ENCODE data around the gene CSN2.

CSN2 gene

GRCh38 chr4:69994782-69995181 lies 29.3 kb upstream of the CSN2 start:
- H3K18ac ChIP-seq (ENCODE audit: low read length) = no peak overlapping the region
- no peaks in the 10 kb centered on the region for H3K36me3 ChIP-seq (ENCODE audit: control insufficient read depth, insufficient read depth, low read length)
- no CpG with 5 or more reads among the region's 5 CpGs for WGBS (ENCODE audit: extremely low coverage, insufficient coverage, low lambda C conversion rate)
- H3K9ac ChIP-seq (ENCODE audit: low read length) = no peak overlapping the region
- H2BK120ac ChIP-seq (ENCODE audit: low read depth, low read length) = no peak overlapping the region
- no peak overlapping the region for H3K27ac ChIP-seq (ENCODE audit: low read depth, low read length)
- no peak overlapping the region for H3K4me3 ChIP-seq (ENCODE audit: low read length)
- no peak overlapping the region for H3K4ac ChIP-seq (ENCODE audit: low read depth, low read length)
- no peaks in the 10 kb centered on the region for H3K79me1 ChIP-seq (ENCODE audit: low read length)
- H4K8ac ChIP-seq (ENCODE audit: low read depth, low read length) = no peak overlapping the region
- no peak overlapping the region for H3K23ac ChIP-seq (ENCODE audit: low read length)
- no peaks in the 10 kb centered on the region for H3K27me3 ChIP-seq (ENCODE audit: insufficient read depth, low read length, poor library complexity)
- H2BK15ac ChIP-seq (replicated peaks; ENCODE audit: low read depth) = no peak overlapping the region
- no peak overlapping the region for H3K4me2 ChIP-seq (ENCODE audit: low read length)
- no peak overlapping the region for H2BK5ac ChIP-seq (ENCODE audit: low read length)
- H3K4me1 ChIP-seq (ENCODE audit: control insufficient read depth, low read depth, low read length) = no peaks in the 10 kb centered on the region
- H2AK5ac ChIP-seq (ENCODE audit: low read length) = no peak overlapping the region
- H3K79me2 ChIP-seq (ENCODE audit: control insufficient read depth, insufficient read depth, low read length) = no peaks in the 10 kb centered on the region
- DNase-seq = no peak
- no peak overlapping the region for H4K5ac ChIP-seq (ENCODE audit: low read length)
- no peak overlapping the region for H3K56ac ChIP-seq (ENCODE audit: low read length)

DNA sequence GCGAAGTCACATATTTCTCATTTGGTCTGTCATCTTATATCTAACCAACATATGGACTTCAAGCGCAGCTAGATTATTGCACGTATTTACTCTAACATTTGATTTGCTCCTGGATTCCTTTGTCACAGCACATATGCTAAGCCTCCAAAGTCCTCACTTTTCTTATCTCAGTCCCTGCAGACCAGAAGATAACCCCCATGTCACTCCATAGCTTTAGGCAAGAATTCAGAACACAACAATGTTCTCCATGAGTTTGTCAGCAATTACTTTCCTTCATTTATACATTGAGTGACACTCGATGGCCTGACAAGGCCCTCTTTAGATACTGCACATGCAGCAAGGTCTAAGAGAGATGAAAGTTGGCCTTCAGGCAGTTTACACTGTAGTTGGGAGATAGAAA lies 25.5 kb upstream of the CSN2 start:
- no CpG with 5 or more reads among the region's 4 CpGs for WGBS (ENCODE audit: extremely low coverage, insufficient coverage, low lambda C conversion rate)

DNA sequence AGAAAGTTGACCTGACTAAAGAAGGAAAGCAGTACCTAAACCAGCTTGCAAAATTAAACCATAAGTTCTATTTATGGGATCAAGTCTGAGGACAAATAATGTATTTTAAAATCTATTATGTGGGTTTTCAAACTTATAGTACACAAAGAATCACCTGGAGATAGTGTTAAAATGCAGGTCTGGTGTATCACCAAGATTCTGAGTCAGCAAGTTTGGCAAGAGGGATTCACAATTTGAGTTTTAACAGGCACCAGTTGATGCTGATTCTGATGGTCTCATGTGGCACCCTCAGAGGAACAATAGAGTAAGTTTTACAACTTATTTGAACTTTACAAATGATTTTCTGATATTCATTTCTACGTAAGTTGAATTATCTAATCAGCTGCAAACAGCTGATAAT lies 21.1 kb upstream of the CSN2 start:
- Histone ChIP-seq H3K23ac (ENCODE audit: low read length) (no peak overlapping the region), H3K27me3 (ENCODE audit: insufficient read depth, low read length, poor library complexity) (no peaks in the 10 kb centered on the region), H2BK120ac (ENCODE audit: low read depth, low read length) (no peak overlapping the region), H3K4ac (ENCODE audit: low read depth, low read length) (no peak overlapping the region), H3K36me3 (ENCODE audit: control insufficient read depth, insufficient read depth, low read length) (no peaks in the 10 kb centered on the region), H3K18ac (ENCODE audit: low read length) (no peak overlapping the region), H3K4me3 (ENCODE audit: low read length) (no peak overlapping the region), H4K5ac (ENCODE audit: low read length) (no peak overlapping the region), H2BK15ac (replicated peaks; ENCODE audit: low read depth) (no peak overlapping the region), H3K27ac (ENCODE audit: low read depth, low read length) (no peak overlapping the region), H3K4me2 (ENCODE audit: low read length) (no peak overlapping the region), H3K9ac (ENCODE audit: low read length) (no peak overlapping the region), H3K56ac (ENCODE audit: low read length) (no peak overlapping the region), H3K4me1 (ENCODE audit: control insufficient read depth, low read depth, low read length) (no peaks in the 10 kb centered on the region), H2AK5ac (ENCODE audit: low read length) (no peak overlapping the region), H3K79me2 (ENCODE audit: control insufficient read depth, insufficient read depth, low read length) (no peaks in the 10 kb centered on the region), H2BK5ac (ENCODE audit: low read length) (no peak overlapping the region), H4K8ac (ENCODE audit: low read depth, low read length) (no peak overlapping the region), H3K79me1 (ENCODE audit: low read length) (no peaks in the 10 kb centered on the region)
- DNase-seq = no peak
- WGBS (ENCODE audit: extremely low coverage, insufficient coverage, low lambda C conversion rate) = no CpG with 5 or more reads among the region's 1 CpG

More for the DNA sequence above, 25.5 kb upstream of the CSN2 start:
- Histone ChIP-seq H2AK5ac (ENCODE audit: low read length) (no peak overlapping the region), H3K27me3 (ENCODE audit: insufficient read depth, low read length, poor library complexity) (no peaks in the 10 kb centered on the region), H4K8ac (ENCODE audit: low read depth, low read length) (no peak overlapping the region), H3K27ac (ENCODE audit: low read depth, low read length) (no peak overlapping the region), H3K79me1 (ENCODE audit: low read length) (no peaks in the 10 kb centered on the region), H3K9ac (ENCODE audit: low read length) (no peak overlapping the region), H3K4me3 (ENCODE audit: low read length) (no peak overlapping the region), H3K36me3 (ENCODE audit: control insufficient read depth, insufficient read depth, low read length) (no peaks in the 10 kb centered on the region), H3K4me1 (ENCODE audit: control insufficient read depth, low read depth, low read length) (no peaks in the 10 kb centered on the region), H2BK5ac (ENCODE audit: low read length) (no peak overlapping the region), H3K18ac (ENCODE audit: low read length) (no peak overlapping the region), H3K56ac (ENCODE audit: low read length) (no peak overlapping the region), H3K4ac (ENCODE audit: low read depth, low read length) (no peak overlapping the region), H3K4me2 (ENCODE audit: low read length) (no peak overlapping the region), H4K5ac (ENCODE audit: low read length) (no peak overlapping the region), H2BK120ac (ENCODE audit: low read depth, low read length) (no peak overlapping the region), H2BK15ac (replicated peaks; ENCODE audit: low read depth) (no peak overlapping the region), H3K23ac (ENCODE audit: low read length) (no peak overlapping the region), H3K79me2 (ENCODE audit: control insufficient read depth, insufficient read depth, low read length) (no peaks in the 10 kb centered on the region)
- peak; percentile 41 for DNase-seq

DNA sequence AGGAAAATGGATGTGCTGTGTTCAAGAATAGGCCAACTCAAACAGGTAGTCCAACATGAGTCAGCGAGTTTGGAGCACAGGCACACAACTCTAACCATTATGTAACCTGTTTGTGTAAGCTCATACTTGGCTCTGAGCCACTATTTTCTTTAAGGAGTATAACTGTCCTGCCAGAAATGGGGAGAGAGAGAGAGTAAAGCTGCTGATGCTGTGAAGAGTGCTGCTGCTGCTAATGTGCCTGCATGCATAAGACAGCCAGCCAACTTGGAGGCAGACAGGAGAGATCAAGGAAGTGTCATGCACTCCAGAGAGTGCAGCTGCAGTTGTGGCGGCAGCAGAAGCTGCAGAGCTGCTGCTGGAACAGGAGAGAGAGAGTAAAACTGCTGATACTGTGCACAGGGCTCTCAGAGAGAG lies 18.5 kb upstream of the CSN2 start:
- Histone ChIP-seq H3K4me1 (ENCODE audit: control insufficient read depth, low read depth, low read length) (no peaks in the 10 kb centered on the region), H2BK120ac (ENCODE audit: low read depth, low read length) (no peak overlapping the region), H3K79me1 (ENCODE audit: low read length) (no peaks in the 10 kb centered on the region), H3K27ac (ENCODE audit: low read depth, low read length) (no peak overlapping the region), H3K23ac (ENCODE audit: low read length) (no peak overlapping the region), H4K5ac (ENCODE audit: low read length) (no peak overlapping the region), H3K4me2 (ENCODE audit: low read length) (no peak overlapping the region), H3K18ac (ENCODE audit: low read length) (no peak overlapping the region), H3K4ac (ENCODE audit: low read depth, low read length) (no peak overlapping the region), H3K4me3 (ENCODE audit: low read length) (no peak overlapping the region), H3K36me3 (ENCODE audit: control insufficient read depth, insufficient read depth, low read length) (no peaks in the 10 kb centered on the region), H2AK5ac (ENCODE audit: low read length) (no peak overlapping the region), H3K27me3 (ENCODE audit: insufficient read depth, low read length, poor library complexity) (no peaks in the 10 kb centered on the region), H3K56ac (ENCODE audit: low read length) (no peak overlapping the region), H3K79me2 (ENCODE audit: control insufficient read depth, insufficient read depth, low read length) (no peaks in the 10 kb centered on the region), H3K9ac (ENCODE audit: low read length) (no peak overlapping the region), H2BK5ac (ENCODE audit: low read length) (no peak overlapping the region), H4K8ac (ENCODE audit: low read depth, low read length) (no peak overlapping the region), H2BK15ac (replicated peaks; ENCODE audit: low read depth) (no peak overlapping the region)
- DNase-seq = no peak
- WGBS (ENCODE audit: extremely low coverage, insufficient coverage, low lambda C conversion rate) = no CpG with 5 or more reads among the region's 2 CpGs

DNA sequence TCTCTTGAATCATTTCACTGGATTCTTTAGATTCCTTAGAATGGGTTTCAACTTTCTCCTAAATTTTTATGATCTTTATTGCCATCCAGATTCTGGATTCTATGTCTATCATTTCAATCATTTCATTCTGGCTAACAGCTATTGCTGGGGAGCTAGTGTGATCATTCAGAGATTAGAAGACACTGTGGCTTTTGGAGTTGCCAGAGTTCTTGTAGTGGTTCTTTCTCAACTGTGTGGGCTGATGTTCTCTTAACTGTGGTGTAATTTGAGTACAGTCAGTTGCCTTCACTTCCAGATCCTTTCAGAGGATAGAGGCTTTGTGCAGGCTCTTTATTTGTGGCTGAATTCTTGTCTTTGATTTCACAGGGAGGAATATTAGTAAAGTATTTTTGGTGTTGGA lies 12.1 kb upstream of the CSN2 start:
- H3K4me2 ChIP-seq (ENCODE audit: low read length) = no peak overlapping the region
- H3K56ac ChIP-seq (ENCODE audit: low read length) = no peak overlapping the region

DNA sequence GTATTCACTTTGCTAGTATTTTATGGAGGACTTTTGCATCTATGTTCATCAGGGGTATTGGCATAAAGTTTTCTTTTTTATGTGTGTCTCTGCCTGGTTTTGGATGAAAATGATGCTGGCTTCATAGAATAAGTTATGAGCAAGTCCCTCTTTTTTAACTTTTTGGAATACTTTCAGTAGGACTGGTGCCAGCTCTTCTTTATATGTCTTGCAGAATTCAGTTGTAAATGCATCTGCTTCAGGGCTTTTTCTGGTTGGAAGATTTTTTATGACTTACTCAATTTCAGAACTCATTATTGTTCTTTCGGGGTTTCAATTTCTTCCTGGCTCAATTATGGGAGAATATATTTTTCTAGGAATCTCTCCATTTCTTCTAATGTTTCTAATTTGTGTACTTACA lies 9.1 kb upstream of the CSN2 start:
- no CpG with 5 or more reads among the region's 1 CpG for WGBS (ENCODE audit: extremely low coverage, insufficient coverage, low lambda C conversion rate)
- H3K4me1 ChIP-seq (ENCODE audit: control insufficient read depth, low read depth, low read length) = no peaks in the 10 kb centered on the region

More for the DNA sequence above, 12.1 kb upstream of the CSN2 start:
- Histone ChIP-seq H3K9ac (ENCODE audit: low read length) (no peak overlapping the region), H2BK120ac (ENCODE audit: low read depth, low read length) (no peak overlapping the region), H3K36me3 (ENCODE audit: control insufficient read depth, insufficient read depth, low read length) (no peaks in the 10 kb centered on the region), H3K27ac (ENCODE audit: low read depth, low read length) (no peak overlapping the region), H3K4me1 (ENCODE audit: control insufficient read depth, low read depth, low read length) (no peaks in the 10 kb centered on the region), H3K79me1 (ENCODE audit: low read length) (no peaks in the 10 kb centered on the region), H2BK15ac (replicated peaks; ENCODE audit: low read depth) (no peak overlapping the region), H2AK5ac (ENCODE audit: low read length) (no peak overlapping the region), H3K4me3 (ENCODE audit: low read length) (no peak overlapping the region), H2BK5ac (ENCODE audit: low read length) (no peak overlapping the region), H3K23ac (ENCODE audit: low read length) (no peak overlapping the region), H3K4ac (ENCODE audit: low read depth, low read length) (no peak overlapping the region), H3K18ac (ENCODE audit: low read length) (no peak overlapping the region), H4K8ac (ENCODE audit: low read depth, low read length) (no peak overlapping the region), H3K27me3 (ENCODE audit: insufficient read depth, low read length, poor library complexity) (no peaks in the 10 kb centered on the region), H4K5ac (ENCODE audit: low read length) (no peak overlapping the region), H3K79me2 (ENCODE audit: control insufficient read depth, insufficient read depth, low read length) (no peaks in the 10 kb centered on the region)
- DNase-seq = no peak

More for the DNA sequence above, 9.1 kb upstream of the CSN2 start:
- no peaks in the 10 kb centered on the region for H3K36me3 ChIP-seq (ENCODE audit: control insufficient read depth, insufficient read depth, low read length)
- H3K9ac ChIP-seq (ENCODE audit: low read length) = no peak overlapping the region
- H4K8ac ChIP-seq (ENCODE audit: low read depth, low read length) = no peak overlapping the region
- no peak overlapping the region for H2BK15ac ChIP-seq (replicated peaks; ENCODE audit: low read depth)
- H3K56ac ChIP-seq (ENCODE audit: low read length) = no peak overlapping the region
- H2BK120ac ChIP-seq (ENCODE audit: low read depth, low read length) = no peak overlapping the region
- H2AK5ac ChIP-seq (ENCODE audit: low read length) = no peak overlapping the region
- no peak overlapping the region for H3K23ac ChIP-seq (ENCODE audit: low read length)
- H3K27ac ChIP-seq (ENCODE audit: low read depth, low read length) = no peak overlapping the region
- no peaks in the 10 kb centered on the region for H3K27me3 ChIP-seq (ENCODE audit: insufficient read depth, low read length, poor library complexity)
- no peak for DNase-seq
- no peak overlapping the region for H2BK5ac ChIP-seq (ENCODE audit: low read length)
- H3K79me1 ChIP-seq (ENCODE audit: low read length) = no peaks in the 10 kb centered on the region
- H3K79me2 ChIP-seq (ENCODE audit: control insufficient read depth, insufficient read depth, low read length) = no peaks in the 10 kb centered on the region
- H3K18ac ChIP-seq (ENCODE audit: low read length) = no peak overlapping the region
- no peak overlapping the region for H3K4ac ChIP-seq (ENCODE audit: low read depth, low read length)
- no peak overlapping the region for H3K4me3 ChIP-seq (ENCODE audit: low read length)
- H4K5ac ChIP-seq (ENCODE audit: low read length) = no peak overlapping the region
- H3K4me2 ChIP-seq (ENCODE audit: low read length) = no peak overlapping the region

All from mesendoderm (in vitro differentiated cells).